NCI-H2196 treated with DMSO at 0.1 percent for 48 hours (cell line): ENCODE measurements around the gene LKAAEAR1.
A peak's percentile ranks its signal among the peaks of the same experiment; 100 is the strongest.

Experiments used
- DNase-seq: peaks from one replicate; lab custom pipeline; 2025; ENCODE audit not compliant: unreplicated experiment; lab: John Stamatoyannopoulos, UW

The LKAAEAR1 gene

DNA sequence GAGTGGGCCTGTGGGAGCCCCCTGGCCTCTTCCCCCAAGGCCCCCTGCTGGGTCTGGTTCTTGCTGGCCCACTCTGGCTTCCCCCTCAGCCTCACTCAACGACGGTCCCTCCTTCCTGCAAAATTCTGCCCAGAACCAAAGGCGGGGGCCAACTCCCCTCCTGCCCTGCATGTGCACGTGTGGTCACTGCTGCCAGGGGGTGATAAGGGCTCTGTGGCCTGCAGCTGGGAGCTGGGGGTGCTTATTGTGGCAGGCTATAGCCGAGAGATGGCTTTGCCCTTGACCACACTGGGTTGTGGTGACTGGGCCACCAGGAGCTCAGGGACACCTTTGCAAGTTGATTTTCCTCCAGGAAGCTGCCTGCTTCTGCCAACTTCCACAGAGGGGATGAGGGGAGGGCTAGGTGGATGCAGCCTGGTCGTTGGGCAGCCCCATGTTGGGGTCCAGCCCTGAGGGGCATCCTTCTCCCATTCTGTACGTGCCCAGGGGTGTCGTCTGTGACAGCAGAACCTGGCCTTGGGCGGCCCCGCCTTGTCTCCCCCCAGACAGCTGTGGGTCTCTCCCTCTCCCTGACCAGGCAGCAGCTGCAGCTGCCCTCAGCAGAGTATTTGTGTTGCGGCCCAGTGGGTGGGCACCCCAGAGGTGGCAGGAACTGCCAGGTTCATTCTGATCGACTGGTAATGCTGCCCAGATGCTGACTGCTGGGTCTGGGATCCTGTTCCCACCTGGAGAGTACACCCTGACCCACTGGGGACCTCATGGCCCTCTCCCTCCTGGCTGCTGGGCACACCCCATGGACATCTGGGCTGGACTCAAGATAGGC is 15.6 kb downstream of the LKAAEAR1 start:
- DNase-seq, result no peak

DNA sequence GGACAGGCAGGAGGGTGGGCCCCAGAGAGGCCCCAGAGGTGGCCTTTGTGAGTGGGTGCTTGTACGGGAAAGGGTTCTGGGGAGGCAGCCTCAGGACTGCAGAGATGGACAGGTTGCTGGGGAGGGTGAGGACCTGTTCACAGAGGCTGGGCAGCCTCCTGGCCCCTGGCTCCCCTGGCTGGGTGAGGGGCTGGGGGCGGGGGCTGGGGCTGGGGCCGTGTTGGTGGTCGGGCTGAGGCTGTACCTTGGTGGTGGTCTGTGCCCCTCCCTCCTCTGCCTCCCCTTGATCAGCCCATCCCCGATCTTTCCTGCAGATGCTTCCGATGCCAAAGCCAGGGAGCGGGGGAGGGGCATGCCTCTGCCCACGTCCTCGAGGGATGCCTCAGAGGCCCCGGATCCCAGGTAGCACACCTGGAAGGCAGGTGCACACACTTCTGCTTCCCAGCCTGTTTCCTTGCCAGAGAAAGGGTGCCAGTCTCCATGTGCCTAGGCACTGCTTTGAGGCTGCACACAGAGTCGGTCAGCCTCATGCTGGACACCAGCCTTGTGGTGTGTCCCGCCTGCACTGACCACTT is 16.4 kb downstream of the LKAAEAR1 start:
- DNase-seq, result no peak

DNA sequence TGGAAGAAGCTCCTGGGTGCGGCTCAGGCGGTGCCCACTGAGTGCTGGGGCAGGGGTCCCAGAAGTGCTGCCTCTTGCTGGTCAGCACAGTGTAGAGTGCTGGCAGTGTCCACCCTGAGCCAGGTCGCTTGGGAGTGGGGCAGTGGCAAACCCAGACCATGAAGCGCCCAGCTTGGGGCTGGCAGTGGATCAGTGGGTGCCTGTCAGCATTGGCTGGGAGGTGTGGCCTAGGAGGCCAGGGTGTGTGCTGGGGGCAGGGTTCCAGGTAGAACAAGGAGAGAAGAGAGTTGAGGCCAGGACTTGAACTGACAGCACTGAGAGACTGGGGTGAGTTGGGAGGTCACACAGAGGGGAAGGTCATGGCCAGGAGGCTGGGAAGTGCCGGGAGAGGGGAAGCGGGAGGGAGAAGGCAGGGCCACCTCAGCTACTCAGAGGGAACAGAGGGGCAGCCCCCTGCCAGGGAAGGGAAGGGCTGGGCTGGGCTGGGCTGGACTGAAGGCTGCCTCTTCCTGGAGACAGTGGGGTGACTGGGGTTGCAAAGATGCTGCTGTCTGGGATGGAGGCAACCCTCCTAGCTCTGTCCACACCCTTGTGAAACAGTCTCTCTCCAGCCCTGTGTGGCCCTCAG is 17.1 kb downstream of the LKAAEAR1 start:
- DNase-seq, result no peak

- DNase-seq, result no peak
These were observed 18.2 kb downstream of the LKAAEAR1 start for GRCh38 chr20:64065974-64066343.

GRCh38 chr20:64065062-64065973 is 18.9 kb downstream of the LKAAEAR1 start:
- DNase-seq, result no peak

DNA sequence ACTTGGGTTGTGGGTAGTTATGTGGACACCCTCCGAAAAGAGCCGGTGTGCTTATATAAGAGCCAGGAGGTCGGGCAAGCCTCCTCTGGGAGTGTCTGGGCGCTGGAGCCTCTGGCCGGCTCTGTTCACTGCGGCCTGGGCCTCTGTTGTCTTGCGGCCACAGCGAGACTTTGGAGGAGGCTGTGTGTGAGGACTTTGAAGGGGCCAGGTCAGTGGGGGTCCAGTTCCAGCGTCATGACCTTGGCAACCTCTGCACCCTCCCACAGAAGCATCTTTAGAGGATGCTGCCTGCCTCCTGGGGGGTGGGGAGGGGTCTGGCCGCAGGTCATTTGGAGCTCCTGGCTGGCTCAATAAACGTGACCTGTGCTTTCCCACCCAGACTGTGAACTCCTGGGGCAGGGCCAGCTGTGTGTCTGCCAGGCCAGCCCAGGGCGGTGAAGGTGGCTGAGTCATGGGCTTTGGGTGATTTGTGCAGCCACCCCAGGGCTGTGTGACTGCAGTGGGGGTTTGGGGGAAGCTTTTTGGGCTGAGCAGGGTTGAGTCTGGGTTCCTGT is 20.0 kb downstream of the LKAAEAR1 start:
- DNase-seq, result no peak

DNA sequence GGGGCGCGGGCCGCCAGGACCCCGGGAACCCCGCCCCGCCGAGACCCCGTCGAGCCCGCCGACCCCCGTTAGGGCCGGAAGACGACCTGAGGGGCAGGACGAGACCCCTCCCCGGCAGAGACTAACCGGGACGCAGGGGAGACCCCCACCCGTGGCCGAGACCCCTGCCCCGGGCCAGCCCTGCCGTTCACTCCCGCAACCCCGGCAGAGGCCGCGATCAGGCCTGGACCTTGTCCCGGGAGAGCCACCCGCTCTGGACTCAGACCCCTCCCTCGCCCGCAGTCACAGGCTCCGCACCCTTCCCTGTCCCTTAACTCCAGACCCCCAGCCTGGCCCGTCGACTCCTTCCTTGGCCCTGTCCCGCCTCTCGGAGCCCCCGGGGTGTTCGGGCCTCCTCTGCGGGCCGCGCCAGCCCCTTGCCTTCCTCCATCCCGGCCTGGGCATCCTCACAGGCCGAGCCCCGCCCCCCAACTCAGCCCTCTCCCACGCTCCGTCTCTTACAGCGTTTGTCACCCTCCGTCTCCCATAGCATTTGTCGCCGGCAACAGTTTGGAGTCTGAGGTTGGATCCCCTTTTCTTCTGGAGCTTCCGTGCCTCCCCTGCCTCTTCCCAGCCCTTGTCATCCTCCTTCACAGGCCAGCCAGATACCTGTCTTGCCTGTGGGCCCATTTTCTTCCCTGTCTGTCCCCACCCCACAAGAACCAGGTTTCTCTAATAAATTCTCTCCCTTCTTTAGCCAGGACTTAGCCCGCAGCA is 20.6 kb downstream of the LKAAEAR1 start:
- no peak for DNase-seq

DNA sequence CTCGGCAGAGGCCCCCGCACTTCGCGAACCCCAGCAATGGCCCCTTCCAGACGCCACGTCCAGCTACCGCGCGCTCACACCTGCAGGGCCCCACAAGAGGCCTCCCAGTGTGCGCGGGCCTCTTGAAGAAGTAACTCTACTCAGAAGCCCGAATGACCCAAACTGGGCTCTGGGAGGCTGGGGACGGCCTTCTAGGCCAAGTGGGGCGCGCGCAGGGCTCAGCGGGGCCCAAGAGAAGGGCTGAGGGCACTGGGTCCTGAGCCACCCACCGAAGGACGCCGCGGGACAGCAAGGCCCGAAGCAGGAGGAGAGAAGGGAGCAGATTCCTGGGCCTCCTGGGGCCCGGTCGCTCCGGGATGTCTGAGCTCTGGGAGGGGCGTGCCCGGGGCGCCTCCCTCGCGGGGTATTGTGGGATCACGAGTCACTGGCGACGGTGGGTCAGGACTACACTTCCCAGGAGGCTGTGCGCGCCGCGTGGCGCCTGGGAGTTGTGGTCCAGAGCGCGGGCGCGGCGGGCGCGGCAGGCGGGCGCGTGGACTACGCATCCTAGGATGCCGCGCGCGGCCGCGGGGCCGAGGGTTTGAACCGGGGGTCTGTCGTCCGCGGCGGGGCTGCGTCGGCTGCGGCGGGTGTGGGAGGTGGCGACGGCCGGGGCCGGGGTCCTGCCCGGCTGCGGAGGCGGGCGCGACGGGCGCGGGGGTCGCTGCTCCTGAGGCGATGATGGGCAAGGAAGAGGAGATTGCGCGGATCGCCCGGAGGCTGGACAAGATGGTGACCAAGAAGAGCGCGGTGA is 21.4 kb downstream of the LKAAEAR1 start, which contains the start of gene TCEA2:
Gene TCEA2, plus strand, starts transcription at position 603 of the 793 bp plus-strand sequence. Its CDS starts 115 bp downstream, at position 718.
- peak; percentile 91 for DNase-seq

- DNase-seq, result no peak
These were observed 22.0 kb downstream of the LKAAEAR1 start for GRCh38 chr20:64062276-64062595.

DNA sequence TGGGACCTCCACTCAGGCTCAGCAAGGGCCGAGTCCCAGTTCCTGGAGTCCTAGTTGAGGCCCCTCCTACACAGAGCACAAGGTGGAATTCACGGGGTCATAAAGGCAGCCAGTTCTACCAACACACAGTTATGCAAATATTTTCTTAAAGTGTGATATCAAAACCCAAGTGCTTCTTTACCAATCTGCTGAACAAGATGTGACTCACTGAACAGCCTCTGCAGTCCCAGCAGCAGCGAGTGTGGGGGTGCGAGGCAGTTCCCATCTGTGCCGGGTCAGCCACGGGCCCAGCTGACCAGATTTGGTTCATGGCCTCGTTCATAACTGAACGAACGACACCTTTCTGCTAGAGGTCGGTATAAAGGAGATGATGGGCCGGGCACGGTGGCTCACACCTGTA is 25.7 kb downstream of the LKAAEAR1 start:
- no peak for DNase-seq

DNA sequence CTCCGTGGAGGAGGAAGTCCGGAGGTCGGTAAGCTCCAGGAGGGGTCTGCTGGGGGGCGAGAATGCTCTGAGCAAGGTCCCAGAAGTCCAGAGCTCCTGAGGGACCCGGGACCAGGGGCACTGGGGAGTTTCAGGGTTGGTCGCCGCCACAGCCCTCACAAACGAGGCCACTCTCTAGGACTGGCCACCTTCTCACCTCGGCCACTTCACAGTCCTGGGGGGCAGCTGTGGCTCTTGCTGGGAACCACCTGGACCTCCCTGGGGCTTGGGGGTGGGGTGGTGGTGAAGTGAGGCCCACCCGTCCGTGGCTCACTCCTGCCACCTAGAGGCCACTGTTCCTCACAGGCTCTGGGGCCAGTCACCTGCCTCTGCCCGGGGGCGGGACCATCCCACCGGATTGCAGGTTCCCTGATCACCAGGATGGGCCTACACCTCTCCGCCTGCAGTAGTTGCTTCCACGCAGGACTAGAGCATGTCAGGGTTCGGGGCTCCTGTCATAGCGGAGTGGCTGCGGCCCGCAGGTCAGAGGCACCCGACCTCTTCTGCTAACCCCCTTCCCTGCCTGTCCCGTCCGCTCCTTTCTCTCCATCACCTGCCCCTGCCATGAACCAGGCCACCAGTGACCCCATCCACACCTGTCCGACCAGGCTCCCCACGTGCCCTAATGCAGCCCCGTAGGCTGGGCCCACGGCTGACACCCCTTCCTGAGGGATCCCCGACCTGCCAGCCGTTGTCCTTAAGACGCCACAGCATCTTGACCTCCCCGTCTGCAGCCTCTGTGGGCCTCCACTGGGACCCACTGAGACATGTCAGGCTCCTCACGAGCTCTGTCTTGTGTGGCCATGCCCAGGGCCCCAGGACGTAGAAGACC is 26.3 kb downstream of the LKAAEAR1 start:
- DNase-seq, result peak; percentile 34

DNA sequence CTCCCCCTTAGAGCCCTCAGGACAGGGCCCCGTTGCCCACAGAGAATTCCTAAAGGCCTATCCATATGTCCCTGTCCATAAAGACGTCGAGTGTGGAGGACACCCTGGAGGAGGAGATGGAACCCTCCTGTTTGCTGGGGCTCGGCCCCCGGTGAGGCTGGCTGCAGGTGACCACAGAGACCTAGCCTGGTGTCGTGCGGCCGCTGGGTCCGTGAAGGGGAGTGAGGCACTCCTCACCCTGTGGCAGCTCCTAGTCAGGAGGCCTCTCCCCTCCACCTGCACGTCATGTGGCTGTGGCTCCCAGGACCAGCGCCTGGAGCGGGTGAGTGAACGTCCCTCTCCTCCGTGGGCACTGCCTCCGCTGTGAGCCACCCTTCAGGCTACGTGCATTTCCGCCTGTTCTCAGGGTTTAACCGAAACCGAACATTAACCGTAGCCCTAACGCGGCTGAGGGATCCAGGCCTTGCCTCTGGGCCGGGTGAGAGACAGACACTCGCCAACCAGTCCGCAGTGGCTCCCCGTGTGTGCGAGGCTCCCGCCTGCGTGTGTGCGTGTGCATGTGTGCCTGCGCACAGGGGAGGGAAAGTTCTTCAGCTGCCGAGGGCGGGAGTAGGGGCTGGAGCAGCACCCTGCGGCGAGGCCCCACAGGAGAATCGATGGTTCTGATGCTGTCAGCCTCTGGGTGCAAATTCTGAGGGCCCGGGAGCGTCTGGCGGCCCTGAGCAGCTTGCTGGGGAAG is 27.1 kb downstream of the LKAAEAR1 start:
- no peak for DNase-seq

- DNase-seq, result no peak
These were observed 27.6 kb downstream of the LKAAEAR1 start for GRCh38 chr20:64056639-64056888.

GRCh38 chr20:64055893-64056638 is 28.1 kb downstream of the LKAAEAR1 start:
- DNase-seq, result no peak

- no peak for DNase-seq
These were observed 28.8 kb downstream of the LKAAEAR1 start for GRCh38 chr20:64055396-64055892.

DNA sequence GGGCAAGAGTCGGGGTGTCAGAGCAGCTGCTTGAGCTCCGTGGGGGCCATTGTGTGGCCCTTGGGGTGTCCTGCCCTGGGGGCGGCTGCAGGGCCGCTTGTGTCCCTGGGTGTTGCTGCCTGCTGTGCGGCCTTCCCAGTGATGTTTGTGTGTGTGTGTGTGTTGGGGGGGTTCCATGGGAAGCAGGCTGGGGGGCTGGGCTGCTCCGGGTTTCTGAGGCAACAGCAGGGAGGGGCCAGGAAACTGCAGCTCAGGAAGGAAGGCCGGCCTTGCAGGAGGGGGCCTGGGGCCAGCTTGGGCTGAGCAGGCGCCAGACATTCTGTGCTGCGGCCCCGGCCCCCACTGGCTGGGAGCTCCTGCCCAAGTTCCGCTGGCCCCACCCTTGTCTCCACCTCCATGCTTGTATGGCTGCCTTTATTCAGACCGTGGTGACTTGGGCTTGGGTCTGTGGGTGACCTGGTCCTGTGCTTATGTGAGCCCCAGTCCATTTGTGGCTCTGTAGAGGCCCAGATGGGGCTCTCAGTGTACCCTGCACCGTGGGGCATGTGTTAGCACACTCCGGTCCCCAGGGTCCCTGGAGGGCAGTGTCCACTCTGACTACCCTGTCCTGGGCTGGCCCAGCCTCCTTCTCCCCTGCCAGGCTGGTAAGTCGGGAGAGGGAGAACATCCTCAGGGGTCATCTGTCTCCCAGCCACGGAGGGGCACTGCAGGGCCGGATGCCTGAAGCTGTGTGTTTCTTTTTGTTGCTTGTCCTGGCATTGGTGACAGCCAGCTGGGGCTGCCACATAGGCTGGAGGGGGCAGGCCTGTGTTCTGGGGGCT is 30.1 kb downstream of the LKAAEAR1 start:
- DNase-seq, result no peak
